HepG2 (cell line): ENCODE results near the gene CDK2AP2. TPM values are rescaled to one million over a fixed set of nuclear protein-coding genes. Genes with fewer than 3 reads are reported as not detected.

Experiments
- ATAC-seq: fragments of 200-7000 bp; cut with Tn5 transposase; 3 replicates; pipeline ENCODE4 v1.9.1; 2020; ENCODE audit warnings: mild to moderate bottlenecking, moderate library complexity
- BruUV-seq: library from RNA; stranded (reverse); fragments of 400-500 nt; replicated peaks from 2 replicates; lab custom pipeline; 2021; lab: Mats Ljungman, UMichigan
- CTCF ChIA-PET: fragments of 300-600 bp; formaldehyde crosslinking; extraction: SDS; loops from one replicate; lab custom pipeline; 2021; ENCODE audit warnings: low total read pairs, inconsistent platforms, low intra/inter-chr PET ratio; lab: Yijun Ruan, JAX
- POLR2A ChIA-PET: fragments of 350-600 bp; sonication (Branson Sonifier 250); formaldehyde crosslinking; loops from one replicate; lab custom pipeline; 2020; ENCODE audit warnings: antibody characterized with exemption, inconsistent platforms; lab: Yijun Ruan, JAX
- DNase-seq: peaks from one replicate; pipeline ENCODE4 v3.0.0-alpha.2; 2015; ENCODE audit warnings: low spot score
- FAIRE-seq: peaks from 3 replicates; lab custom pipeline; 2011; peaks lifted over from hg19 to GRCh38; lab: Jason Lieb, UNC
- H2AFZ ChIP-seq: one replicate; pipeline ENCODE4 v1.6.1; 2011; ENCODE audit warnings: low read length, inconsistent platforms
- H3K27ac ChIP-seq: fragments of 300-600 bp; 3 replicates; pipeline ENCODE4 v1.8.0; 2011; ENCODE audit warnings: mixed run types, mild to moderate bottlenecking, mixed read lengths, low read length, inconsistent platforms; ENCODE audit not compliant: insufficient read depth; ENCODE audit errors: extremely low read length
- H3K27me3 ChIP-seq, 2 experiments: fragments of 200-600 bp in 1 of 2; 2 replicates in 1 of 2; 3 replicates in 1 of 2; pipeline versions ENCODE4 v1.6.0 to v1.8.0; 2011; ENCODE audit warnings: low read length in 2 of 2, mild to moderate bottlenecking in 2 of 2, moderate library complexity in 2 of 2, inconsistent platforms in 1 of 2; ENCODE audit not compliant: insufficient read depth in 2 of 2, control insufficient read depth in 1 of 2
- H3K36me3 ChIP-seq, 2 experiments: fragments of 200-600 bp in 1 of 2; replicated peaks in 1 of 2; 2 replicates in 1 of 2; 3 replicates in 1 of 2; pipeline versions ENCODE4 v1.5.1 to v1.8.0; 2011; ENCODE audit warnings: low read length in 2 of 2, inconsistent platforms in 1 of 2; ENCODE audit not compliant: insufficient read depth in 2 of 2, control insufficient read depth in 1 of 2
- H3K4me1 ChIP-seq: 2 replicates; pipeline ENCODE4 v1.5.1; 2012; ENCODE audit warnings: low read length, inconsistent platforms; ENCODE audit not compliant: insufficient read depth
- H3K4me2 ChIP-seq: 2 replicates; pipeline ENCODE4 v1.6.0; 2011; ENCODE audit warnings: low read depth, low read length, inconsistent platforms
- H3K4me3 ChIP-seq, 3 experiments: fragments of 200-600 bp in 1 of 3; sonication (generic), shearing (Covaris generic) in 1 of 3; replicated peaks in 1 of 3; 2 replicates each; pipeline ENCODE4 v1.5.1; 2011 to 2016; ENCODE audit warnings: low read length in 3 of 3, inconsistent platforms in 2 of 3, low read depth in 2 of 3, mild to moderate bottlenecking in 2 of 3, control low read depth in 1 of 3, mixed read lengths in 1 of 3; ENCODE audit not compliant: insufficient read depth in 1 of 3
- H3K79me2 ChIP-seq: one replicate; pipeline ENCODE4 v1.6.1; 2011; ENCODE audit warnings: low read length, inconsistent platforms; ENCODE audit not compliant: insufficient read depth
- H3K9ac ChIP-seq: 2 replicates; pipeline ENCODE4 v1.6.0; 2011; ENCODE audit warnings: mild to moderate bottlenecking, low read depth, low read length, inconsistent platforms; ENCODE audit not compliant: insufficient read depth
- H3K9me3 ChIP-seq: 2 replicates; pipeline ENCODE4 v1.5.1; 2012; ENCODE audit warnings: mild to moderate bottlenecking, low read length
- H4K20me1 ChIP-seq: 2 replicates; pipeline ENCODE4 v1.6.0; 2011; ENCODE audit warnings: inconsistent platforms, mild to moderate bottlenecking, low read length, moderate library complexity; ENCODE audit not compliant: insufficient read depth
- ADNP ChIP-seq: sonication (generic); formaldehyde crosslinking; IDR thresholded peaks from 2 replicates; pipeline ENCODE4 v1.4.0; 2020; ENCODE audit warnings: missing genetic modification reagents
- ELF4 ChIP-seq: sonication (generic); formaldehyde crosslinking; IDR thresholded peaks from 2 replicates; pipeline ENCODE4 v1.5.0; 2020; ENCODE audit warnings: missing genetic modification reagents, mild to moderate bottlenecking, moderate library complexity, borderline replicate concordance
- ZNF512 ChIP-seq: sonication (generic); formaldehyde crosslinking; IDR thresholded peaks from 2 replicates; pipeline ENCODE4 v1.4.0; 2020; ENCODE audit warnings: mild to moderate bottlenecking, missing genetic modification reagents
- ZNF639 ChIP-seq: conservative IDR thresholded peaks from 2 replicates; pipeline ENCODE4 v1.6.1; 2018; ENCODE audit warnings: missing genetic modification reagents
- WGBS: methylation state at CpG from one replicate; pipeline ENCODE4 v1.1.6; 2017; ENCODE audit warnings: low lambda C conversion rate; 5-methylcytosine and 5-hydroxymethylcytosine counted together
- in situ Hi-C: cut with HindIII; loops from 2 replicates; pipeline ENCODE4 v1.10.0; 2017; ENCODE audit warnings: low pct_unique_long_range_greater_than_20kb; ENCODE audit not compliant: extremely low pct_ligation_motif_present
- intact Hi-C: fragments of 100-400 bp; cut with micrococcal nuclease; formaldehyde crosslinking; loops from one replicate; pipeline ENCODE4 v1.10.0; 2022; ENCODE audit not compliant: unreplicated experiment
- polyA plus RNA-seq, 8 experiments: library from polyadenylated mRNA; depleted of rRNA in 3 of 8; stranded (reverse) in 7 of 8; unstranded in 1 of 8; fragments of >200 nt; fragmentation: Illumina TruSeq in 4 of 8; extraction: Trizol in 4 of 8; gene quantifications; 2 replicates each; pipeline versions ENCODE4 v1.2.1 to v1.2.3, GENCODE V29; 2011 to 2016; ENCODE audit warnings: low read depth in 4 of 8, missing spikeins in 1 of 8, mixed read lengths in 1 of 8; ENCODE audit not compliant: insufficient read depth in 1 of 8
- total RNA-seq, 5 experiments: library from RNA; depleted of rRNA; stranded (reverse); fragments of >200 nt; fragmentation: Illumina TruSeq; extraction: Trizol; gene quantifications; 2 replicates each; pipeline ENCODE4 v1.2.3, GENCODE V29; 2016; ENCODE audit warnings: low read depth in 1 of 5

The CDK2AP2 gene
- total and polyA plus RNA-seq, 2 of the 13 experiments (the other 11 are each of a cell fraction or from before 2014, with no cell fraction given) = 15.0 to 23.2 TPM

- TF ChIP-seq ZNF639 (CRISPR knock-in tag) = no peak
Measured at GRCh38 chr11:67499808-67500483, 8.0 kb downstream of the CDK2AP2 start (continued).

- Histone ChIP-seq H3K4me3 (no peak overlapping the region), H3K27me3 (no peaks in the 10 kb centered on the region), H3K27ac (no peak overlapping the region), H3K4me1 (peaks cover 1% of the 10 kb centered on the region; the same call in 1 of the 2 replicates), H3K4me2 (no peak overlapping the region), H2AFZ (no peak overlapping the region), H3K9ac (no peak overlapping the region), H3K36me3 (no peaks in the 10 kb centered on the region; a peak in 2 of 5 replicates)
- POLR2A ChIA-PET = no interaction called here
- WGBS = 92% methylated on average over 14 of the region's 21 CpGs
- intact Hi-C loops = no loop called here
- ATAC-seq = no peak
- CTCF ChIA-PET = no interaction called here
- BruUV-seq = no TSS peak
- no peak for DNase-seq
- no peak for TF ChIP-seq ELF4
- no peak for TF ChIP-seq ZNF512 (CRISPR knock-in tag)
- no peak for TF ChIP-seq ADNP (CRISPR knock-in tag)
- TF ChIP-seq, all 625 proteins: peak for 0
- H3K79me2 ChIP-seq = no peaks in the 10 kb centered on the region
- H3K9me3 ChIP-seq = no peaks in the 10 kb centered on the region
- no peak for FAIRE-seq
- in situ Hi-C loops = no loop called here
- no peaks in the 10 kb centered on the region for H4K20me1 ChIP-seq
Measured at GRCh38 chr11:67498544-67498972, 9.4 kb downstream of the CDK2AP2 start.
